Activated CD4-positive, alpha-beta memory T cell treated with anti-CD3 and anti-CD28 coated beads for 36 hours (primary cell): ENCODE results near the gene CPA5. TPM values are rescaled to one million over a fixed set of nuclear protein-coding genes. Genes with fewer than 3 reads are reported as not detected.

Experiments
- CTCF ChIA-PET: fragments of 350-600 bp; sonication (Branson Sonifier 250); formaldehyde crosslinking; loops from one replicate; lab custom pipeline; 2021; ENCODE audit warnings: antibody characterized with exemption, inconsistent platforms; lab: Charles Lee
- POLR2A ChIA-PET: fragments of 350-600 bp; sonication (Branson Sonifier 250); formaldehyde crosslinking; loops from one replicate; lab custom pipeline; 2021; ENCODE audit warnings: antibody characterized with exemption; lab: Charles Lee
- DNase-seq: peaks from one replicate; pipeline ENCODE4 v3.0.0-alpha.2; 2020
- H3K27ac Mint-ChIP-seq: one replicate; pipeline ENCODE4 v1.8.0; 2021; ENCODE audit warnings: mixed read lengths
- H3K27me3 Mint-ChIP-seq: one replicate; pipeline ENCODE4 v1.8.0; 2021; ENCODE audit warnings: mixed read lengths
- H3K36me3 Mint-ChIP-seq: one replicate; pipeline ENCODE4 v1.8.0; 2021; ENCODE audit warnings: mixed read lengths
- H3K4me1 Mint-ChIP-seq: one replicate; pipeline ENCODE4 v1.8.0; 2021; ENCODE audit warnings: low read depth, mixed read lengths
- H3K4me3 Mint-ChIP-seq: one replicate; pipeline ENCODE4 v1.8.0; 2021; ENCODE audit warnings: mild to moderate bottlenecking, mixed read lengths
- H3K9me3 Mint-ChIP-seq: one replicate; pipeline ENCODE4 v1.8.0; 2021; ENCODE audit warnings: mixed read lengths
- intact Hi-C: fragments of 100-400 bp; cut with micrococcal nuclease; formaldehyde crosslinking; loops from one replicate; pipeline ENCODE4 v1.15.1; 2023
- total RNA-seq, 2 experiments: library from RNA; stranded (reverse); gene quantifications; one replicate each; pipeline ENCODE4 v1.2.3, GENCODE V29; 2021

Gene CPA5
- total RNA-seq, 2 experiments from 2014 or later = 0.15 TPM; not detected in 1

DNA sequence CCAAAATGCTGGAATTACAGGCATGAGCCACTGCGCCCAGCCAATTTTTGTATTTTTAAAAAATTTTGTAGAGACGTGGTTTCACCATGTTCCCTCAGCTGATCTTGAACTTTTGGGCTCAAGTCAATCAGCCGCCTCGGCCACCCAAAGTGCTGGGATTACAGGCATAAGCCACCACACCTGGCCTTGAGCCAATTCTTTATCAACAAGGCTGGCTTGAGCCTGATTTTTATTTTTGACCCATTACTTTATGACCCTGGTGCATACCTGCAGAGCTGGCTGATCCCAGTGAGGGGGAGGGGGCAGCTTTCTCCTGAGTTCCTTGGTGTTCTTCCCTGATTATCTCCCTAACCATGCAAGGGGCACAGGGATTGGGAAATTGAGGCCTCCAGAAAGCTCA, 19.8 kb downstream of the CPA5 start:
- Mint-ChIP-seq H3K27me3 (peaks cover 2% of the 10 kb centered on the region), H3K36me3 (peaks cover 4% of the 10 kb centered on the region), H3K4me1 (peaks cover 24% of the 10 kb centered on the region), H3K4me3 (no peak overlapping the region), H3K9me3 (peaks cover 10% of the 10 kb centered on the region), H3K27ac (no peak overlapping the region)
- POLR2A ChIA-PET = interaction anchor here (0.6 kb wide), 1 partner anchor 784 kb away, joined by 3 read pairs; no protein-coding TSS in a partner anchor
- intact Hi-C loops = no loop called here
- no peak for DNase-seq
- CTCF ChIA-PET = no interaction called here

- peaks cover 25% of the 10 kb centered on the region for H3K4me1 Mint-ChIP-seq
- H3K4me3 Mint-ChIP-seq = no peak overlapping the region
- POLR2A ChIA-PET = no interaction called here
- no peak for DNase-seq
- H3K9me3 Mint-ChIP-seq = peaks cover 6% of the 10 kb centered on the region
- H3K27me3 Mint-ChIP-seq = peaks cover 2% of the 10 kb centered on the region
- no peaks in the 10 kb centered on the region for H3K36me3 Mint-ChIP-seq
- CTCF ChIA-PET = interaction anchor here (1.3 kb wide), 1 partner anchor 88 kb away, joined by 3 read pairs; no protein-coding TSS in a partner anchor
- H3K27ac Mint-ChIP-seq = no peak overlapping the region
- intact Hi-C loops = no loop called here
Observed at GRCh38 chr7:130365088-130365487, 20.5 kb downstream of the CPA5 start.

DNA sequence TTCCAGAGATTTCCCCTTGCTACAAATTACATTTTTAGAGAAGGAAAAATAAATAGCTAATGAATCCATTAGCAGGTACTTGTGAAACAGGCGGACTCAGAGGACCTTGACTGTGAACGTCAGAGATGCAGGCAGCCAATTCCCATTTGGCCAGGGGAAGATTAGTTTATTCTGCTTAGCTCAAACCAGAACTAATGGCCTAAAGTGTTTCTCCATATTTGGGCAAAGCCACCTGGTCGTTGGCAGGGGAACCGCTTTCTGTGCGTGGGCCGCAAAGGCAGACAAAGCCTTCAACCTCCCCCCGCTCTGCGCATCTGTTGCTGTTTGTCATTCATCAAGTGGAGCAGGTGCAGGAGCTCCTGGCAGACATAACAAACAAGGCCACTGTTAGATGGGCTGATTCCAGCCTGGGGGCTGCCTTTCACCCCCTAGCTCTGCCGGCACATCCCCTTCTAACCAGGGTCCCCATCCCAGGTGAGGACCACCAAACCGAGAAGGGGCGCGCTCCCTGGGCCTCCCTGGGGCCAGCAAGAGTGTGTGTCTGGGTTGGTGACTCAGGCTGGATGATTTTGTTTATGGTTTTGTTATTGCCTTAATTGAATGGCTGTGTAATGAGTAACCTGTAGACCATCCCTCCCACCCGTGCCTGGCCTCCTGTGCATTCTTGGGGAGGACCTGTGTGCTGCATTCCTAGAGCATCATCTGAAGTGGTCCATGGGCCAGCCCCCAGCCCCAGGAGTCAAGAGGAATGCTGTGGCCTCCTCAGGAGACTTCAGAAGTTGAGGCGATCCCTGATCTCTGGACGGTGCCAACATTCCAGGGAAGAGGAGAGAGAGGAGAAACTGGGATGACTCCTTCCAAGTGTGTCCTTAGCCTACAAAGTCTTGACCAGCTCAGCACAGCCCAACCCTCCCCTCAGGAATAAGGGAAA, 21.2 kb downstream of the CPA5 start:
- intact Hi-C loops = no loop called here
- ChIA-PET POLR2A (no interaction called here), CTCF (interaction anchor here (1.3 kb wide), 1 partner anchor 88 kb away, joined by 3 read pairs; no protein-coding TSS in a partner anchor)
- H3K27ac Mint-ChIP-seq = peak overlapping the region; percentile 23
- H3K36me3 Mint-ChIP-seq = no peaks in the 10 kb centered on the region
- H3K4me1 Mint-ChIP-seq = peaks cover 25% of the 10 kb centered on the region
- H3K9me3 Mint-ChIP-seq = no peaks in the 10 kb centered on the region
- H3K27me3 Mint-ChIP-seq = peaks cover 2% of the 10 kb centered on the region
- H3K4me3 Mint-ChIP-seq = no peak overlapping the region
- DNase-seq = peak; percentile 34

- no peak overlapping the region for H3K27ac Mint-ChIP-seq
- intact Hi-C loops = no loop called here
- no peaks in the 10 kb centered on the region for H3K36me3 Mint-ChIP-seq
- H3K27me3 Mint-ChIP-seq = peaks cover 2% of the 10 kb centered on the region
- POLR2A ChIA-PET = no interaction called here
- DNase-seq = no peak
- CTCF ChIA-PET = no interaction called here
- H3K9me3 Mint-ChIP-seq = no peaks in the 10 kb centered on the region
- H3K4me1 Mint-ChIP-seq = peaks cover 25% of the 10 kb centered on the region
- H3K4me3 Mint-ChIP-seq = no peak overlapping the region
Observed at GRCh38 chr7:130366564-130366963, 21.9 kb downstream of the CPA5 start.

DNA sequence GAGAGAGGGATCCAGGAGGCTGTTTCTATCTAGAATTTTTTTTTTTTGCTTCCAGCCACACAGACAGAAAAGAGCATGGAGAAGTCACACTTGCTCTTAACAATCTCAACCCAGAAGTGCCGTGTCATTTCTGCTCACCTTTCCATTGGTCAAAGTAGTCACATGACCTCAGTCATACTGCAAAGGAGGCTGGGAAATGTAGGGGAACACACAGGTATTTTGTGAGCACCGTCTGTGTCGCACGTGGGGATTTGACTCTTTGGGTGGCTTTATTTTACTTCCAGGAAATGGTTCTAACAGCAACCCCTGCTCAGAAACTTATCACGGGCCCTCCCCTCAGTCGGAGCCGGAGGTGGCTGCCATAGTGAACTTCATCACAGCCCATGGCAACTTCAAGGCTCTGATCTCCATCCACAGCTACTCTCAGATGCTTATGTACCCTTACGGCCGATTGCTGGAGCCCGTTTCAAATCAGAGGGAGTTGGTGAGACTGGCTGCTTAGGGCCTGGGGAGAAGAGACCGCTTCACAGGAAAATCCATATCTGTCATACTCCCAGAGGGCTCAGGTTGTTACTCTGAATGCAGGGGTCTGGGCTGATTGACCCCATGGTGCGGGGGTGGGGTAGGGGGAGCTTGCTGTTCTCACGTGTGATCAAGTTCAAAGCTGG, 22.6 kb downstream of the CPA5 start:
- Mint-ChIP-seq H3K27ac (no peak overlapping the region), H3K4me3 (no peak overlapping the region), H3K4me1 (peaks cover 25% of the 10 kb centered on the region), H3K27me3 (no peaks in the 10 kb centered on the region), H3K9me3 (no peaks in the 10 kb centered on the region), H3K36me3 (no peaks in the 10 kb centered on the region)
- ChIA-PET CTCF (no interaction called here), POLR2A (no interaction called here)
- intact Hi-C loops = no loop called here
- DNase-seq = no peak

DNA sequence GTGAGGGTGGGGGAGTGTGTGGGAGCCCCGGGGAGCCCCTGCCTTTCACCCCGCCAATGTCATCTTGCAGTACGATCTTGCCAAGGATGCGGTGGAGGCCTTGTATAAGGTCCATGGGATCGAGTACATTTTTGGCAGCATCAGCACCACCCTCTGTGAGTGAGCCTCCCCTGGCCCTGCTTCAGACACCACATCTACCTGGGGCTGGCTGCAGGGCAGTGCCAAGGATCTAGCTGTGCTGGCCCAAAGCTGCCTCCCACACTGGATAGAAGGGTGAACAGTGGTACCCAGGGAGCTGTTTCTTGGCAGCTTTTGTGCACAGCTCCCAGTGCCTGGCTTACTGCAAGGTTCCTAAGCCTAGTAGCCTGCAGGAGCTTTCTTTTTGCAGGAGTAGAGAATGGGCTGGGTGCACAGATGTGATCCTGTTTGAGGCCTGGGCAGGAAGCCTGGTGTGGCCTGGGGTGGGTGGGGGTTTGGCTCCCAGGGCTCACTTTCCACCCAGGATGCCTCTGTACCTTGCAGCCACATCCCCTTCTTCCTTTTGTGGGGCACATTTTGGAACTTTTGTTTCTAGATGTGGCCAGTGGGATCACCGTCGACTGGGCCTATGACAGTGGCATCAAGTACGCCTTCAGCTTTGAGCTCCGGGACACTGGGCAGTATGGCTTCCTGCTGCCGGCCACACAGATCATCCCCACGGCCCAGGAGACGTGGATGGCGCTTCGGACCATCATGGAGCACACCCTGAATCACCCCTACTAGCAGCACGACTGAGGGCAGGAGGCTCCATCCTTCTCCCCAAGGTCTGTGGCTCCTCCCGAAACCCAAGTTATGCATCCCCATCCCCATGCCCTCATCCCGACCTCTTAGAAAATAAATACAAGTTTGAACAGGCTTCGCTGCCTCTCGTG, 23.5 kb downstream of the CPA5 start:
- H3K36me3 Mint-ChIP-seq = no peaks in the 10 kb centered on the region
- no peak overlapping the region for H3K27ac Mint-ChIP-seq
- no peaks in the 10 kb centered on the region for H3K27me3 Mint-ChIP-seq
- peaks cover 23% of the 10 kb centered on the region for H3K4me1 Mint-ChIP-seq
- no peak overlapping the region for H3K4me3 Mint-ChIP-seq
- intact Hi-C loops = no loop called here
- CTCF ChIA-PET = no interaction called here
- no peak for DNase-seq
- no peaks in the 10 kb centered on the region for H3K9me3 Mint-ChIP-seq
- POLR2A ChIA-PET = no interaction called here

DNA sequence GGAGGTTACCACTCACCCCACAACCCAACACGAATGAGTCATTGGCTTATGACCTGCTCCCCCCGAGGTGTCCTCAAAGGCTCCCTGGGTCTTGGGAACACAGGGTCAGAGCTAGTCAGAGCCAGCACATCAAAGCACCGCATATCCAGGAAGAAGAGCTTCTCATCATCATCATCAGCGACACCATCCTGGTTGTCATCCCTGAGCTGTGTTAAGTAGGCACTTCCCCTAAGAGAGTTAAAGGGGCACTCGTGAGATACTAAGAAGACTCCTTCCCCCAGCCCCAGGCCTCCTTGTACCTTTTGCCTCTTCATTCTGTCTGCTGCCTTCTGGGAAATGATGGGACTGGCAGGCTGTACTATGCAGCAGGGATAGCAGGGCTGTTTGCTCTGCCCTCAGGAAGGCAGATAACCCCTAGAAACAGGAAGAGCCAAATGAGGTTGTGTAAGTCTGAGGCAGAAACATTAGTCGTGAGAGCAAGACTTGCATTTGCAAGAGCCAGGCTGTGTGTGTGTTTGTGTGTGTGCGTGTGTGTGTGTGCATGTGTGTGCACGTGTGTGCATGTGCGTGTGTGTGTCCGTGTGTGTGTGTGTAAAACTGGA, 24.6 kb downstream of the CPA5 start:
- no peak overlapping the region for H3K4me3 Mint-ChIP-seq
- no peaks in the 10 kb centered on the region for H3K9me3 Mint-ChIP-seq
- POLR2A ChIA-PET = no interaction called here
- H3K4me1 Mint-ChIP-seq = peaks cover 13% of the 10 kb centered on the region
- DNase-seq = no peak
- CTCF ChIA-PET = no interaction called here
- no peaks in the 10 kb centered on the region for H3K27me3 Mint-ChIP-seq
- H3K36me3 Mint-ChIP-seq = no peaks in the 10 kb centered on the region
- intact Hi-C loops = no loop called here
- no peak overlapping the region for H3K27ac Mint-ChIP-seq

GRCh38 chr7:130369831-130370550, 25.4 kb downstream of the CPA5 start:
- DNase-seq = no peak
- Mint-ChIP-seq H3K36me3 (no peaks in the 10 kb centered on the region), H3K4me3 (no peak overlapping the region), H3K27me3 (no peaks in the 10 kb centered on the region), H3K9me3 (no peaks in the 10 kb centered on the region), H3K27ac (no peak overlapping the region), H3K4me1 (peaks cover 13% of the 10 kb centered on the region)
- ChIA-PET POLR2A (no interaction called here), CTCF (no interaction called here)
- intact Hi-C loops = no loop called here

- intact Hi-C loops = no loop called here
- no peaks in the 10 kb centered on the region for H3K36me3 Mint-ChIP-seq
- H3K27me3 Mint-ChIP-seq = no peaks in the 10 kb centered on the region
- no peak for DNase-seq
- ChIA-PET CTCF (interaction anchor here (0.9 kb wide), 1 partner anchor 12 kb away, joined by 3 read pairs; no protein-coding TSS in a partner anchor), POLR2A (interaction anchor here (0.8 kb wide), 1 partner anchor 48 kb away, joined by 3 read pairs; no protein-coding TSS in a partner anchor)
- H3K9me3 Mint-ChIP-seq = peaks cover 4% of the 10 kb centered on the region
- H3K27ac Mint-ChIP-seq = no peak overlapping the region
- H3K4me3 Mint-ChIP-seq = no peak overlapping the region
- peaks cover 9% of the 10 kb centered on the region for H3K4me1 Mint-ChIP-seq
Observed at GRCh38 chr7:130371046-130371445, 26.4 kb downstream of the CPA5 start.

- peaks cover 4% of the 10 kb centered on the region for H3K36me3 Mint-ChIP-seq
- intact Hi-C loops = no loop called here
- H3K27me3 Mint-ChIP-seq = no peaks in the 10 kb centered on the region
- H3K4me3 Mint-ChIP-seq = no peak overlapping the region
- POLR2A ChIA-PET = no interaction called here
- H3K27ac Mint-ChIP-seq = no peak overlapping the region
- DNase-seq = no peak
- peaks cover 15% of the 10 kb centered on the region for H3K9me3 Mint-ChIP-seq
- peaks cover 3% of the 10 kb centered on the region for H3K4me1 Mint-ChIP-seq
- CTCF ChIA-PET = interaction anchor here (0.7 kb wide), 1 partner anchor 627 kb away, joined by 3 read pairs; no protein-coding TSS in a partner anchor
Observed at GRCh38 chr7:130372402-130373165, 28.0 kb downstream of the CPA5 start.
